Muscle of back (tissue), 13 donors: ENCODE measurements around the gene ZNF593OS. TPM values are rescaled to one million over a fixed set of nuclear protein-coding genes. Genes with fewer than 3 reads are reported as not detected.

Experiments used
- DNase-seq, 3 donors: peaks; one replicate each; pipeline versions ENCODE4 v3.0.0 to v3.0.0-alpha.2; 2013
- long read RNA-seq, 9 donors: transcript quantifications; one replicate each; lab custom pipeline, GENCODE V29; 2026
- polyA plus RNA-seq, 10 donors: library from polyadenylated mRNA; unstranded; fragments of 120-200 nt; gene quantifications; one replicate each; pipeline ENCODE4 v1.2.1, GENCODE V29; 2013; ENCODE audit not compliant: insufficient read length in 10 of 10

ZNF593OS gene
- polyA plus RNA-seq, result 1 to 10 TPM in 8 of 10 donors, under 1 TPM in 2; 0.60 to 2.1 (median 1.4) TPM
- long read RNA-seq, donor 1, result 0 reads
- long read RNA-seq, donor 2, result 0 reads
- long read RNA-seq, donor 3, result 0 reads
- long read RNA-seq, donor 4, partial matches to known transcripts, result 0 of 1 reads
- long read RNA-seq, donor 4, other reads (novel, unspliced or antisense), result 0 of 1 reads
- long read RNA-seq, donor 5, partial matches to known transcripts, result 0 of 80 reads
- long read RNA-seq, donor 5, other reads (novel, unspliced or antisense), result 80 of 80 reads
- long read RNA-seq, donor 6, partial matches to known transcripts, result 0 of 74 reads
- long read RNA-seq, donor 6, other reads (novel, unspliced or antisense), result 74 of 74 reads
- long read RNA-seq, donor 7, result 0 reads
- long read RNA-seq, donor 8, result 0 reads
- long read RNA-seq, donor 9, result 0 reads

GRCh38 chr1:26171084-26172072 is at the start of gene ZNF593OS:
TSS of gene ZNF593OS (minus strand) at chr1:26171832. CDS start at chr1:26171661, 171 bp downstream.
- no peak for DNase-seq

- DNase-seq, result no peak
Measured at GRCh38 chr1:26221094-26221493, 49.5 kb upstream of the ZNF593OS start.

DNA sequence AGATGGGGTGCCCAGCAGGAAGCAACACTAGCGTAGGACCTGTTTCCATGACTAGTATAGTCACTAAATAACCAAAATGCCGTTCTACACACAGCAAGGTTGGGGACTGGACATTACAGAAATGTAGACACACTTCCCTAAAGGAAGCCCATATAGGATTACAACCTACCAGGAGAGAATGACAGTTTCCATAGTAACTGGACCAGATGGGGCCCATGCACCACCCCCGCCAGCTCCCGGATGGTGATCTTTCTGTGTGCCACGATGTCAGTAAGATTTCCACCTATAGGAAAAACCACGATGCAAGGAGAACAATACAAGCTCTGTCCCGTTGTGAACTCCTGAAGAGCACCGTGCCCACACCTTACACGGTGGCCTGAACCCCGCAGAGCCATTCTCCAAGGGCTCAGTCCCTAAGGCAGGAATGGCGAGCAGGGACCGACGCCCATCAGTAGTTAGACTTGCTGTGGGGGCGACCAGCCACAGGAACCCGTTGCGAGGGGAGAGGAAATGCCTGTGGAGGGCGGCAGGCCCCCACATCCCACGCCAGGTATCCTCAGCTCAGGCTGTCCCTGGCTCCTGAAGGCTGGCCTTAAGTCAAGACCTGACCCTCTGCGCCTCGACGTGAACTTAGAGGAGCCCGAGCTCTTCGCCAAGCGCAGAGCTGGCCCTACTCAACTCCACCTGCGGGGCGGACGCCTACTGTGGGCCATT is 48.7 kb upstream of the ZNF593OS start:
- no peak for DNase-seq

GRCh38 chr1:26218906-26219494 is 47.4 kb upstream of the ZNF593OS start:
- no peak for DNase-seq

DNA sequence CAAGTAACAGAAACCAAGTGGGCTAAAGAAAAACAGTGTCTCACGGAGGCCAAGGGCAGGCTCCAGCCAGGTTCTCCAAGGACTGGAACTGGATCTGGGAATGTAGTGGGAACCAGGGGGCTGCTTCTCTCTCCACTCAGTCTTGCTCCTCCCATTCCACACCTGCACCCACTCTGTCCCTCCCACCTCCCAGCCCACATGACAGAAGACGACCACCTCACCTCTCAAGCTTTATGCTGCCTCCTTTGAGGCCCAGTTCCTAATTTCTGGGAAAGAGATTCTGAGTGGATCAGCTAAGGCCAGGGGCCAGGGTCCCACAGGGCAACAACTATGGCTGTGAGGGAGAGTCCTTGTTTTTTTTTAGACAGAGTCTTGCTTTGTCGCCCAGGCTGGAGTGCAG is 43.6 kb upstream of the ZNF593OS start:
- DNase-seq, result no peak

- no peak for DNase-seq
Measured at GRCh38 chr1:26213335-26213905, 41.8 kb upstream of the ZNF593OS start.

GRCh38 chr1:26212726-26213125 is 41.1 kb upstream of the ZNF593OS start:
- DNase-seq, result no peak

DNA sequence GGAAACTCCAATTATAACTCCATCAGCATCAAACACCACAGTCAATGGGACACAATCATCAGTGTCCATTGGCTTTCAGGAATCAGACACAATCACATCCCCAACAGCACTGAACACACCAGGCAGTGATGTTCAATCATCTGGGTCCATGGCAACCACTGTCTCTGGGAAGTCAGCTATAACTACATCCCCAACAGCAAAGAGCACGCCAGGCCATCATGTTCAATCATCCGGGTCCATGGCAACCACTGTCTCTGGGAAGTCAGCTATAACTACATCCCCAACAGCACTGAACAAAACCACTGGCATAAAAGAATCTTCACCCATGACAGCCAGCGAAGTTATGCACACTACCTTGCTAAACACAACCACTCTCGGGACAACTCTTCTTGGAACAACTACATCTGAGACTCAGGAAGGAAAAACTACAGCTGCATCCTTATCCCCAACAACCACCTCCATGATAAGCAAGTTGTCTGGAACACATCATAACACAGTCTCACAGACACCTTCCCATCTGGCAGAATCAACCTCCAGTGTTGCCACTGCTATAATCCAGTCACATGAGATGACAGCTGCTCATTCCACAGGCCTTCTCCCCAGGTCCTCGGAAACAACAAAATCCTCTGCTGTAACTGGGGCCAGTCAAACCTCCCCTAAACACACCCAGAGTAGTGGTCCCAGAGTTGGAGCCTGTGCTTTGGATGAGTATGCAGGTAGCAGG is 38.7 kb upstream of the ZNF593OS start:
- DNase-seq, result no peak

DNA sequence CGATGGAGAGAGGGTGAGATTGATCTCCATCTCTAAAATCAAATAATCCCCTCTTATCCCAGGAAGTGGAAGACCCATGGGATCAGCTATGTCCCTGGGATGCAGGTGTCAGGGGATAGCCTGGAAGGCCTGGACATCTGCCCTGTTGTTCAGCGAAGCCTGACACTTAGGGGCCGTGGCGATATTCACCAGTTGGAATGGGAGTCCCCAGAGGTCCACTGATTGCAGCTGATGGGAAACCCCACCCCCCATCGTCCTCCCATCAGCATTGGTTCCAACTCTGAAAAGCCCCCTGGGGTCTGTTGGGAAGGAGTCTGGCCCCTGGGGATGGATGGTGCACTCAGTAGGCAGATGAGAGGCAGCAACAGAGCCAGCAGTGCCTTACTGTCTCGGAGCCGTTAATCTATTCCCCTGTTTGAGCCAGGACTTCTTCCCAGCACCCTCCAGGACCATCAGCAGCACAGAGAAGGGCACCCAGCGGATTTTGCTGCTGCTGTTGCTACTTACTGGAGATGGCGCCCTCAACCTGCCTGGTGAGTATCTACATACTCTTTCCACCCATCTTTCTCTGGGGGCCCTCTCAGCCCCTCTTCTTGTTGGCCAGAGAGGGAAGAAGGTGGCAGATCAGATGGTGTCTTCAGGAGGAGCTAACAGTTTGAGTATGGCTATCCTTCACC is 32.1 kb upstream of the ZNF593OS start:
- DNase-seq, result no peak

- no peak for DNase-seq
Measured at GRCh38 chr1:26200413-26200812, 28.8 kb upstream of the ZNF593OS start.

DNA sequence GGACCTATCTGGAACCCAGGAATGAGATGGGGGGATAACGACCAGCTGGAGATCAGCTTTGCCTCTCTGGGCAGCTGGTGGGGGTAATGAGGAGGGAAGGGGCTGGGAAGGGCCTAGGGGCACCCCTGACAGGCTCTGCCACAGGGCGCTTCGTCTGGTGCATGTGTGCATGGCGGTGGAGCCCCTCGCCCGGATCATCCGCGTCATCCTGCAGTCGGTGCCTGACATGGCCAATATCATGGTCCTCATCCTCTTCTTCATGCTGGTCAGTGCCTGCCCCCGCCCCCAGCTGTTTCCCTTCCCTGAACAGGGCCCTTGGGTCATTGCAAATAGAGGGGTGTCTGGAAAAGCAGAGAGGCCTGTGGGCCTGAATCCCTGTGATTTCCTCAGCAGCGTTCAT is 26.2 kb upstream of the ZNF593OS start:
- no peak for DNase-seq

GRCh38 chr1:26197301-26197700 is 25.7 kb upstream of the ZNF593OS start:
- no peak for DNase-seq

- no peak for DNase-seq
Measured at GRCh38 chr1:26195805-26196204, 24.2 kb upstream of the ZNF593OS start.

GRCh38 chr1:26191739-26192138 is 20.1 kb upstream of the ZNF593OS start:
- DNase-seq, result no peak

GRCh38 chr1:26190373-26190987 is 18.8 kb upstream of the ZNF593OS start, which contains the start of gene CATSPER4:
TSS of gene CATSPER4 (plus strand) at chr1:26190602. CDS start at chr1:26190628, 26 bp downstream.
- DNase-seq, result no peak

- DNase-seq, result no peak
Measured at GRCh38 chr1:26189751-26190275, 18.2 kb upstream of the ZNF593OS start.

GRCh38 chr1:26189331-26189730 is 17.7 kb upstream of the ZNF593OS start:
- no peak for DNase-seq

DNA sequence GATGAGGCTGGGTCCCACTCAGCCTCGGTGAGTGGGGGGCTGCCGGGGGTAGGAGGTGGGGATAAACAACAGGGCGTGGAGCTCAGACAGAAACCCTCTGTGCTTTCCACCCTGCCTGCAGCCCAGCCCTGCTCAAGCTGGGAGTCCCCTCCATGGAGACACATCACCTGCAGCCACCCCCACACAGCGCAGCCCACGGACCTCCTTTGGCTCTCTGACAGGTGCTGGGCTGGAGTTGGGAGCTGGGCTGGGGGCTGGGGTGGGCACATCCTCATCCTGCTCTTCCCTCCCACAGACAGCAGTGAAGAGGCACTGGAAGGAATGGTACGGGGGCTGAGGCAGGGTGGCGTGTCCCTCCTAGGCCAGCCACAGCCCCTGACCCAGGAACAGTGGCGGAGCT is 16.8 kb upstream of the ZNF593OS start:
- DNase-seq, result no peak

DNA sequence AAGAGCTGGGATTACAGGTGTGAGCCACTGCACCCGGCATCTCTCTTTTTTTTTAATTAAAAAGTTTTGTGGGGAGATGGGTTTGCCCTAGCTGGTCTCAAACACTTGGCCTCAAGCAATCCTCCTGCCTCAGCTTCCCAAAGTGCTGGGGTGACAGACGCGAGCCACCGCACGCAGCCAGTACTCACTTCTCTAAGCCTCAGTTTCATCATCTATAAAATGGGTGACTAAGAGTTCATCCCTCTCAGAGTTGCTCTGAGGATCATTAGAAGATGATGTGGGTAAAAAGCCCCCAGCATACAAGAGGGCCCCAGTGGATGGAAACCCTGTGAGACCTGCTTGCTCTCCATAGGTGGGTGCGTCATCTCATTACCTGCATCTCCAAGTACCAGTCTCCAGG is 16.2 kb upstream of the ZNF593OS start:
- no peak for DNase-seq
